ENCODE results near the gene GPR87.

GPR87 gene

GRCh38 chr3:151316267-151316991 lies at the start of gene GPR87:
GPR87 (minus strand) TSS chr3:151316820; CDS start chr3:151300100, 16,720 bp downstream.
- DNase-seq (ENCODE audit: low spot score): no peak

DNA sequence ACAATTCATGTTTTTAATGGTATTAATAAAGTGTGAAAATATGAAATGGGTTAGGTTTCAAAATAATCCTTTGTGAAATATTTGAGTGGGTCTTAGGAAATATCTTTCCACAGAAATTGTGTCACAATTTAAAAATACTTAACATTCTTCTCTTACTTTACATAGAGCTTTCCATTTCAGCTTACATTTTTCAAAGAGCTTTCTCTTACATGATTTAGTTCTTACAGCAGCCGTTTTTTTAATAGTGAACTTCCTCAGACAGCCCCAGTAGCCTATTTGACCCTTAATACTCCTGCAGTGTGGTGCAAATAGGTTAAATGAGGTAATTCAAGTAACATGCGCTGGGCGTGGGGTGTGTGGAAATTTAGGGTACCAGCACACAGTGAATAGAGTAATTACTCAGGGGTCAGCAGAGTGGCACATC lies 46.1 kb upstream of the GPR87 start:
- peak; percentile 36 for DNase-seq (ENCODE audit: low spot score)

- no peak for DNase-seq (ENCODE audit: low spot score)
These were observed 40.8 kb upstream of the GPR87 start for GRCh38 chr3:151357463-151357850.

DNA sequence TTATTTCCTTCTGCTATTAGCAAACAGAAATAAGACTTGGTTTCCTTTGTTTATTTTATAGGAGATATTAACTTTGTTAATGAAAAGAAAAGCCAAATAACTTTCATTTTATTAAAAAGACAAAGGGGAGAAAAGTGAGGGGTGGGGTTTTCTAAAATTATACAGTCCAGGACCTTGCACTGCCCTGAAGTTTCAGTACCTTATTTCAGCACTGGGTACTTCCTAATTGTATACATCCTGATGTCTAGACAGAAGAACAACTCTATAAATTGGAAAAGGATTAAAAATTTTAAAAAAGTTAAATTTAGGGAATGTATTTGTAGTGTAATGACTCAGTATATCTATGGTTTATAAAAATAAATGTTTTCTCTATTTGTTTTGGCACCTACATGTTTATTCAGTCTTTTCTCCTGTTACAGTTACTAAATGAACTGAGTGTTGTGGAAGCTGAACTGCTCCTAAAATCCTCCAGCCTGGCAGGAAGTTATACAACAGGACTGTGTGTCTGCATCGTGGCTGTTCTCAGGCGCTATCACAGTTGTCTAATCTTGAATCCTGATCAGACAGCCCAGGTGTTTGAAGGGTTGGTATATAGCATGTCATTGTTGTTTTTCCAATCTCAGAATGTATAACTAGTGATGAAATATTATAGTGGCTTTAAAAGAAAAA lies 40.3 kb upstream of the GPR87 start:
- DNase-seq (ENCODE audit: low spot score): peak; percentile 23

DNA sequence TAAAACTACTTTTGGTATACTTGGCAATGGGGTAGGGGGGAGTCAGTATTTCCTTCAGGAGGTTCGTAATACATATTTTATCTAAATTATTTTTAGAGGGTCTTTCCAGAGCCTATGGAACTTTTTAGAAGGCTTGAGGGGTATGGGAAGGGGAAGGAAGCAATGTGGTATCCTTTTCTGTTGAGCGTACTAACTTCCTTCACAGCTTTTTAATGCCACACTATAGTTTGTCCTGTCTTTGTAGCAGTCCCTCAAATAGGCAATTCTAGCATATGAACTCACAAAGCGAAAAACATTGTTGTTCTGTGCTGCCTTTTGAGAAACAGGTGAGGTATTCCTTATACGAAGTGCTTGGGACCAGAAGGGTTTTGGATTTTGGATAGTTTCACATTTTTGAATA lies 35.0 kb upstream of the GPR87 start:
- DNase-seq (ENCODE audit: low spot score): no peak

DNA sequence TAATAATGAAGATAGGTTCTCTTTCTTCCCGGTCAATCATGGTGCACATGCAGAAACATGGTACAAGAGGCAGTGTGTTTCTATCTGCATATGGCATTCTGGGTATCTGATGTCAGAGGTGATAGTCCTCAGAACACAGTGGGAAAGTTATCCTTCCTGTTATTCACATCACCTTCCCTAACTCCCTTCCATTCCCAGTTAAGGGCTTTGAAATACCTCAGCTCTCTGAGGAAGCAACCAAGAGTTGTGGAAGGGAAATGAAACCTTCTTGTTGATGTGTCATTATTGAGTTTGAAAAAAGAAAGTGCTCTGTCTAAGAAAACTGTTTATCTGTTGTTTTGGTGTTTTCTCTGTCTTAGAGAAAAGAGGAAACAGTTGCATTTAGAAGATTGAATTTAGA lies 34.6 kb upstream of the GPR87 start:
- no peak for DNase-seq (ENCODE audit: low spot score)

GRCh38 chr3:151350656-151351055 lies 34.0 kb upstream of the GPR87 start:
- no peak for DNase-seq (ENCODE audit: low spot score)

DNA sequence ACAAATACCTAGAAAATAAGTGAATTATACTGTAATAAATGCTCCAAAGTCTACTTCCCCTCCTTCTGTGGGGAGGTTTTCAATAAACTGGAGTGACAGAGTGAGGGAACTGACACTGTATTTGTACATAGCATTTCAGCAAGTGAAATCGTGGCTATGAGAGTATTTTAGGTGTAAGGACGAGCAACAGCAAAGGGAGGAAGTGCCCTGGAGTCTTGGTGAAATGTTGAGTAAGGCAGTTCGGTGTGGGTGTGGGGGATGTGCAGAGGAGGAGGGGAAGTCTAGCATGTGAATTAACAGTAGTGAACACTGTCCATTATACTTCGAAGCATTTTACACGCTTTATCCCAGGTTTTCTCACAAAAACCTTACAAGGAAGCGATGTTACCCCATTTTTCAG lies 30.8 kb upstream of the GPR87 start:
- DNase-seq (ENCODE audit: low spot score): no peak

DNA sequence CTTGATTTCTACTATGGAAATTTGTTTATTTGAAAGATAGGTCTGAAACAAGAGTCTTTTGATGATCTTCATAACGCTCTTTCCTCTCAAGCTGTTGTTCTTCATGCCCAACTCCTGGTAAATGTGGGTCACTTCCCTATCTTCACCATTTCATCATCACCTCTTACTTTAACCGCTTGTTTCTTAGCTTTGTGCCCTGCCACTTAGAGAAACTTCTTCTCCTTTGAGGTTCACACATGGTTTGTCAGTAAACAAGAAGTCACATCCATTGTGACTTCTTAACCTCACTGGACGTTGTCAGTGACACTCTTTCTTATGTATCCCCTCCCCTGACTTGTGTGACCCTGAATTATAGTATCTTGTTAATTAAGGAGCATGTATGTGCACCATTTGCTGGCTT lies 29.7 kb upstream of the GPR87 start:
- DNase-seq (ENCODE audit: low spot score): no peak

GRCh38 chr3:151345859-151346258 lies 29.2 kb upstream of the GPR87 start:
- peak; percentile 71 for DNase-seq (ENCODE audit: low spot score)

DNA sequence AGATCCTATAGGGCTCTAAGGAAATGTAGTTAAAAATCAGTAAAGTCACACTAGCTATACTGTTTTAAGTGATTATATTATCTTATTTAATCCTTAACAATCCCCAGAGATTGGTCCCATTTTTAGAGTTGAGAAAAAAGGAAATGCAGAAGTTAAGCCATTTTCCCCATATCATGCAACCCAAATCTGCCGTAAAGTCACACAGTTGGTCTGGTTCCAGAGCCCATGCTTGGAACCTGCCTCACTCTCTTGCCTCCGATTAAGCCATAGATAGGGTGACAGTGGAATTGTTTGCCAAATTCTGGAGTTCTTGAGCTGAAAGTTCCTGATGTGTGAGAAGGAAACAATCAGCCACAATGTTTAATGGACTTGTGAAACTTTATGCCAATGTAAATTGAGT lies 15.1 kb upstream of the GPR87 start:
- DNase-seq (ENCODE audit: low spot score): no peak

DNA sequence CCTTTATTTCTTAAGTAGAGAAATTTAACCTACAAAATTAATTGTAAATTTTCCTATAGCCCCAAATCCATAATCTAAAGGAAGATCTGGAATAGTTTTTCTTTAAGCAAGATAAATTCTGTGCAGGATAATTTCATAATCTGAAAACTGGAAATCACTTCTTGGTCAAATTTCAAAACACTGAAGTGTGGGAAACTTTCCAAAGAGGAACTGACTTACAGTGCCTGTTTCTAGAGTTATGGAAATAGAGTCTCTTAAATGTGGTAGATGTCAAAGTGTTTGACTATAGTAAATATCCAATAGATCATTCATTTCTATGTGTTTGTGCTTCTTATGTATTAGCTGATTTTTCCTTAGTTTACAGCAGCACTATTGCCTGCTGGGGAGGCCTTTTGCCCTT lies 14.3 kb upstream of the GPR87 start:
- DNase-seq (ENCODE audit: low spot score): peak; percentile 10

- no peak for DNase-seq (ENCODE audit: low spot score)
These were observed 13.8 kb upstream of the GPR87 start for GRCh38 chr3:151330379-151330778.

DNA sequence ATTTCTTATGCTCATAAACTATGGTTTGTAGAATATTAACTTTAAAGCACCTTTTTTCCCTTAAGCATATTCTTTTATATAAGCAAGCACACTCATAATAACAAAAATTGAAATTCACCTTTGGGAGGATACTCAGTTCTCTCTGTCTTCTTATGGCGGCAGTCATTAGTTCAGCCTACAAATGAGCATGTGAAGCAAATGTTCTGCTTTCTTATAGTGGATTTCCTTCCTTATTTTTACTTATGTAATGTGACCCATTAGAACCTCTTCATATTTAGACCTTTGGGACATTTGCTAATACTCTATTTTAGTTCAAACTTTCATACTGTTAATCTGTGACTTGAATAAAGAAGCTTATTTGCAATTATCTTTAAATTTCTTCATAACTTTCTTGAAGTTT lies 12.7 kb upstream of the GPR87 start, which contains the start of gene P2RY13:
Gene P2RY13, minus strand, starts transcription at position 187 of the 400 bp plus-strand sequence. Its CDS starts 21 bp downstream, at position 166.
- no peak for DNase-seq (ENCODE audit: low spot score)

DNA sequence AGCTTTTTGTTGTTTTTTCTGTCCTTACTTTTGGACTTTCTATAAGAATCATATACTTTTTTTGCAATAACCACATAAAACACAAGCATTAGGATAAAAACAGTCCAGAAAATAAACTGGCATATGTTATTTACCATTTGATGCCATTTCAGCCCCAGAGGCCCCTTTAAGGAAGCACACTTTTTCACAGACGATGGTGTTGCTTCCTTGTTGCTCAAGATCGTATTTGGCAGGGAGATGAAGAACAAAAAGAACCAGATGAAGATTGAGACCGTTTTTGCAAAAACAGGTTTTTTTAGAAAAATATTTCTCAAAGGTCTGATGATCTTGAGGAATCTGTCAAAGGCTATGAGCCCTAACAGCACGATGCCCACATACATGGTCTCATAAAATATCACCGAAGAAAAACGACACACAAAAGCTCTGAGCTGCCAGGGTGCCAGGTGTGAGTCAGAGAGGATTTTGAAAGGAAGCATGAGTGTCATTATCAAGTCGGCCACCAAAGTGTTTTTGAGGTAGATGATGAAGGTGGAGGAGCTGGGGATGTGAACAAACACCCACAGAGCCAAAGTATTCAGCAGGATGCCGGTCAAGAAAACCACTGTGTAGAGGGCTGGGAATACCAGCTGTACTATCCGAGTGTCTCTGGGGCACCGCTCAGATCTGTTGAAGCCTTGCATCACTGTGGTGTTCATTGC lies 11.8 kb upstream of the GPR87 start:
- DNase-seq (ENCODE audit: low spot score): peak; percentile 43

- peak; percentile 37 for DNase-seq (ENCODE audit: low spot score)
These were observed 11.1 kb upstream of the GPR87 start for GRCh38 chr3:151327571-151328198.

- no peak for DNase-seq (ENCODE audit: low spot score)
These were observed 5.9 kb upstream of the GPR87 start for GRCh38 chr3:151322511-151322910.

- DNase-seq (ENCODE audit: low spot score): no peak
These were observed 4.9 kb upstream of the GPR87 start for GRCh38 chr3:151321526-151321925.

GRCh38 chr3:151320131-151320530 lies 3.5 kb upstream of the GPR87 start:
- no peak for DNase-seq (ENCODE audit: low spot score)

DNA sequence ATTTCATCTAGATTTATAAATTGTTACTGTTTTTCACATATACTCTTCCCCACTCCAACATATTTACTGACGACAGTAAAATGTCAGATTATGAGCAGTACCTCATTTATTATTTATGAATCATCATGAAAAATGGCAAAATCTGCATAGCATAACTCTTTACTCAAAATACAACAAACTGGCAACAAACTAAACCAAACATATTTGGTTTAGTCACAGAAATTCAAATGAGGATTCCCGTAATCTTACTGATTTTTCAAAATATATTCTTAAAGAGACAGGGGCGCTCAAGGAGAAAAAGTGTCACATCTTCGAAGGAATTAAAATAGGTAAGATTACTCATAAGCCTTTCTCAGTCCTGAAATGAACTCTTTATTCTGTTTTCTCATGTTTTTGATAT lies 3.0 kb upstream of the GPR87 start:
- peak; percentile 33 for DNase-seq (ENCODE audit: low spot score)

GRCh38 chr3:151318991-151319390 lies 2.4 kb upstream of the GPR87 start:
- no peak for DNase-seq (ENCODE audit: low spot score)

GRCh38 chr3:151318313-151318712 lies 1.7 kb upstream of the GPR87 start:
- DNase-seq (ENCODE audit: low spot score): peak; percentile 30

DNA sequence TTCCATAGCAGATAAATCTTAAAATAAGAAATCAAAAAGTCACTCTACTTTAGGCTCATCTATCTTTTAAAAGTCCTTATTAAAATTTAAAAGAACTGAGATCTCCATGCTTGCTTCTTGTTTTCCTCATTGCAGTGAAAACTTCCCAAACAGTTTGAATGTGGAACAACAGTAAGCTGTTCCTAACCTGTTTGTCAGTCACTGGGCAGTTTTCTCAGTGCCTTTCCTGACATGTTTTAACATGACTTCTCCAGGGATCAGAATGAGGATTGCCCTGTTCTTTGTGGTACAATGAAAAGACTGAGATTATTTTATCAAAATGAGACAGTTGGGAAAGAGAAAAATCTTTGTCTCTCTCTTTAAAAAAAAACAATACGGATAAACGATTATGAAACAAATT lies 774 bp downstream of the GPR87 start:
- no peak for DNase-seq (ENCODE audit: low spot score)
